Thyroid gland (tissue), 4 donors: ENCODE results near the gene CDK19.

Source experiments
- CTCF ChIP-seq, 6 experiments: fragments of 200-600 bp in 3 of 6; fragments of 450-650 bp in 3 of 6; sonication (generic) in 3 of 6; IDR thresholded peaks; one replicate each; pipeline ENCODE4 v1.5.1; 2016 to 2019; ENCODE audit warnings: antibody characterized with exemption in 6 of 6, mild to moderate bottlenecking in 2 of 6, inconsistent platforms in 1 of 6, moderate library complexity in 1 of 6
- POLR2A ChIP-seq, 2 donors: fragments of 450-650 bp; IDR thresholded peaks; one replicate each; pipeline ENCODE4 v1.6.1; 2017; ENCODE audit warnings: antibody characterized with exemption in 2 of 2, mild to moderate bottlenecking in 2 of 2, moderate library complexity in 1 of 2

GRCh38 chr6:110841266-110841665 is 26.0 kb upstream of the CDK19 start:
- no peak for TF ChIP-seq POLR2A (IDR thresholded peaks at IDR 0.05)
- TF ChIP-seq CTCF (IDR thresholded peaks at IDR 0.05) = no peak
